Measurements from ENCODE around the gene OTP.

OTP gene

GRCh38 chr5:77642738-77643653 is 4.5 kb upstream of the OTP start:
- peaks cover 27 to 28% of the 10 kb centered on the region in 2 experiments for H3K4me1 ChIP-seq (ENCODE audit: control insufficient read depth in 1 of 2, insufficient read depth in 1 of 2, low read depth in 1 of 2, low read length in 1 of 2)
- no peaks in the 10 kb centered on the region for H3K36me3 ChIP-seq
- H3K27me3 ChIP-seq = peaks cover 100% of the 10 kb centered on the region
- TF ChIP-seq CTCF (IDR thresholded peaks at IDR 0.05) = no peak
- H3K27ac ChIP-seq = no peak overlapping the region
- peak overlapping the region; percentile 36 for H3K4me3 ChIP-seq (ENCODE audit: low read depth in 1 of 2, low read length in 1 of 2)
- no peaks in the 10 kb centered on the region for H3K9me3 ChIP-seq

- H3K27ac ChIP-seq = no peak overlapping the region
- H3K9me3 ChIP-seq = no peaks in the 10 kb centered on the region
- H3K27me3 ChIP-seq = peaks cover 100% of the 10 kb centered on the region
- H3K4me3 ChIP-seq (ENCODE audit: low read depth in 1 of 2, low read length in 1 of 2) = no peak overlapping the region
- TF ChIP-seq CTCF (IDR thresholded peaks at IDR 0.05) = no peak
- no peaks in the 10 kb centered on the region for H3K36me3 ChIP-seq
- peaks cover 27 to 28% of the 10 kb centered on the region in 2 experiments for H3K4me1 ChIP-seq (ENCODE audit: control insufficient read depth in 1 of 2, insufficient read depth in 1 of 2, low read depth in 1 of 2, low read length in 1 of 2)
Measured at GRCh38 chr5:77641963-77642737, 3.6 kb upstream of the OTP start.

- no peak overlapping the region for H3K4me3 ChIP-seq (ENCODE audit: low read depth in 1 of 2, low read length in 1 of 2)
- H3K4me1 ChIP-seq (ENCODE audit: control insufficient read depth in 1 of 2, insufficient read depth in 1 of 2, low read depth in 1 of 2, low read length in 1 of 2) = peaks cover 27 to 28% of the 10 kb centered on the region in 2 experiments
- H3K9me3 ChIP-seq = no peaks in the 10 kb centered on the region
- H3K27ac ChIP-seq = no peak overlapping the region
- H3K27me3 ChIP-seq = peaks cover 100% of the 10 kb centered on the region
- TF ChIP-seq CTCF (IDR thresholded peaks at IDR 0.05) = no peak
- no peaks in the 10 kb centered on the region for H3K36me3 ChIP-seq
Measured at GRCh38 chr5:77641397-77641943, 3.0 kb upstream of the OTP start.

- peaks cover 100% of the 10 kb centered on the region for H3K27me3 ChIP-seq
- no peaks in the 10 kb centered on the region for H3K36me3 ChIP-seq
- no peaks in the 10 kb centered on the region for H3K9me3 ChIP-seq
- no peak for TF ChIP-seq CTCF (IDR thresholded peaks at IDR 0.05)
- peaks cover 27 to 28% of the 10 kb centered on the region in 2 experiments for H3K4me1 ChIP-seq (ENCODE audit: control insufficient read depth in 1 of 2, insufficient read depth in 1 of 2, low read depth in 1 of 2, low read length in 1 of 2)
- H3K27ac ChIP-seq = no peak overlapping the region
- H3K4me3 ChIP-seq (ENCODE audit: low read depth in 1 of 2, low read length in 1 of 2) = no peak overlapping the region
Measured at GRCh38 chr5:77640589-77641396, 2.3 kb upstream of the OTP start.
